Esophagus muscularis mucosa (tissue), 3 donors: ENCODE results near the gene BPIFB6.

ENCODE experiments used
- CTCF ChIP-seq, 3 experiments: fragments of 200-600 bp in 2 of 3; fragments of 450-650 bp in 1 of 3; sonication (generic) in 2 of 3; IDR thresholded peaks; one replicate each; pipeline ENCODE4 v1.5.1; 2017 to 2019; ENCODE audit warnings: antibody characterized with exemption in 3 of 3, mild to moderate bottlenecking in 2 of 3, moderate library complexity in 1 of 3
- POLR2A ChIP-seq: fragments of 450-650 bp; IDR thresholded peaks from one replicate; pipeline ENCODE4 v1.6.1; 2017; ENCODE audit warnings: antibody characterized with exemption, moderate library complexity, mild to moderate bottlenecking, low read depth

GRCh38 chr20:33005908-33006775 is 25.3 kb upstream of the BPIFB6 start:
- TF ChIP-seq CTCF (IDR thresholded peaks at IDR 0.05) (no peak), POLR2A (no peak)
